ENCODE results near the gene AGO3.

DNA sequence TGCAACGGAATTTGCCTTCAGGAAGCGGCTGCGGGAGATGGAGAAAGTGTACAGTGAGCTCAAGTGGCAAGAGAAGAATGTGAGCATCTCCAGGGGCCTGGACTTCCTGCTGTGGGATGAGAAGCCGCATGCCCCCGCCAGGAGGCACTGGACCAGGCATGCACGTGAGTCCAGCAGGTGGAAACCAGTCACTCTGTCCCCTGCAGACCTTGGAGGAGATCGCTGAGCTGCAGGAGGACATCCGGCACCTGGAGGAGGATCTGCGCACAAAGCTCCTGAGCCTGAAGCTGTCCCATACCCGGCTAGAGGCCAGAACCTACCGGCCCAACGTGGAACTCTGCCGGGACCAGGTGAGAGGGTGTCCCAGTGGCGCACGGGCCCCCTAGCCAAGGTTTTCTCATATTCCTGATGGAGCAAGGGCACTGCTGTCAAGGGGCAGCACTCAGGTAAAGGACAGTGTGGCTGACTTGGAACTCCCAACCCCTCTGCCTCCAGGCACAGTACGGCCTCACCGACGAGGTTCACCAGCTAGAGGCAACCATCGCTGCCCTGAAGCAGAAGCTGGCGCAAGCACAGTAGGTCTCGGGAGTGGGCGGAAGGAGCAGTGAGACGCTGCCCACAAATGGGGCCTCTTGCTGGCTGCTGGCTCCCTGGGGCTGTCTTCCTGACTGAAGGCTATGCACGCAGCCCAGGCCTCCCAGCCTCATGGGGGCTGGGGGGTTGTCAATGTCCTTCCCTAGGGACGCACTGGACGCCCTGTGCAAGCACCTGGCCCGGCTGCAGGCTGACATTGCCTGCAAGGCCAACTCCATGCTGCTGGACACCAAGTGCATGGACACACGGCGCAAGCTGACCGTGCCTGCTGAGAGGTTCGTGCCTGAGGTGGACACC lies 156.6 kb downstream of the AGO3 start:
- TF ChIP-seq CTCF (IDR thresholded peaks at IDR 0.05; ENCODE audit: insufficient read depth, low read depth, low read length) (no peak), EZH2 (IDR thresholded peaks at IDR 0.05; ENCODE audit: insufficient read depth, low read length) (no peak)

Data from astrocyte (in vitro differentiated cells and primary cell).